ENCODE results near the gene TIMM10B. TPM values are rescaled to one million over a fixed set of nuclear protein-coding genes. Genes with fewer than 3 reads are reported as not detected.

The TIMM10B gene
- total RNA-seq, 1 experiment from 2014 or later, result 26.4 TPM

DNA sequence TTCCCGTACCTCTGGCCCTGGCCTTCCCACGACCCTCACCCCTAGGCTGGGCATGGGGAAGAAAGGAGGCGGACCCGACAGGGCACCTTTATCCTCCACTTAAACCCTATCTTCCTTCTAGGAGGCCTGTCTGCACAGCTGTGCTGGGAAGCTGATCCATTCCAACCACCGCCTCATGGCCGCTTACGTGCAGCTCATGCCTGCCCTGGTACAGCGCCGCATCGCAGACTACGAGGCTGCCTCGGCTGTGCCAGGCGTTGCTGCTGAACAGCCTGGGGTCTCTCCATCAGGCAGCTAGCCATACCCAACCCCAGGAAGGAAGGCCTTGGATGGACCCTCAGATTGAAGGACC lies 599 bp downstream of the TIMM10B start:
- Histone ChIP-seq H3K4me3 (ENCODE audit: low read length) (peak overlapping the region; percentile 95), H3K9ac (ENCODE audit: low read length) (peak overlapping the region; percentile 96), H3K27ac (ENCODE audit: low read length) (peak overlapping the region; percentile 73), H3K36me3 (ENCODE audit: low read depth, low read length) (peaks cover 47% of the 10 kb centered on the region), H4K20me1 (ENCODE audit: low read length) (no peaks in the 10 kb centered on the region), H3F3A (ENCODE audit: low read length, unreplicated experiment) (no peaks in the 10 kb centered on the region), H3K9me3 (ENCODE audit: low read length) (no peaks in the 10 kb centered on the region), H3K4me1 (ENCODE audit: insufficient read depth, low read length) (peaks cover 12% of the 10 kb centered on the region), H3K79me2 (ENCODE audit: low read length) (peaks cover 57% of the 10 kb centered on the region), H3K4me2 (ENCODE audit: low read length) (peak overlapping the region; percentile 92), H3K9me2 (replicated peaks; ENCODE audit: low read length) (no peaks in the 10 kb centered on the region), H2AFZ (ENCODE audit: low read length) (peak overlapping the region; percentile 73), H3K27me3 (ENCODE audit: low read length) (no peaks in the 10 kb centered on the region)
- DNase-seq, result no peak
- ChIA-PET CTCF (interaction anchor here (0.5 to 0.8 kb wide), 2 partner anchors 103 to 186 kb away, joined by 8 read pairs; no protein-coding TSS in a partner anchor), POLR2A (ENCODE audit: unreplicated experiment) (no interaction called here)
- no TSS peak for BruUV-seq (replicated peaks)
- ATAC-seq, result peak; percentile 3; the same call in 1 of the 2 replicates
- intact Hi-C loops (cut with micrococcal nuclease), result loop anchor here (1.0 to 5.0 kb wide), 3 partner anchors 120 to 201 kb away; partner anchors contain the start of genes ILK, MRPL17 and RRP8
- TF ChIP-seq, protein P1, sequence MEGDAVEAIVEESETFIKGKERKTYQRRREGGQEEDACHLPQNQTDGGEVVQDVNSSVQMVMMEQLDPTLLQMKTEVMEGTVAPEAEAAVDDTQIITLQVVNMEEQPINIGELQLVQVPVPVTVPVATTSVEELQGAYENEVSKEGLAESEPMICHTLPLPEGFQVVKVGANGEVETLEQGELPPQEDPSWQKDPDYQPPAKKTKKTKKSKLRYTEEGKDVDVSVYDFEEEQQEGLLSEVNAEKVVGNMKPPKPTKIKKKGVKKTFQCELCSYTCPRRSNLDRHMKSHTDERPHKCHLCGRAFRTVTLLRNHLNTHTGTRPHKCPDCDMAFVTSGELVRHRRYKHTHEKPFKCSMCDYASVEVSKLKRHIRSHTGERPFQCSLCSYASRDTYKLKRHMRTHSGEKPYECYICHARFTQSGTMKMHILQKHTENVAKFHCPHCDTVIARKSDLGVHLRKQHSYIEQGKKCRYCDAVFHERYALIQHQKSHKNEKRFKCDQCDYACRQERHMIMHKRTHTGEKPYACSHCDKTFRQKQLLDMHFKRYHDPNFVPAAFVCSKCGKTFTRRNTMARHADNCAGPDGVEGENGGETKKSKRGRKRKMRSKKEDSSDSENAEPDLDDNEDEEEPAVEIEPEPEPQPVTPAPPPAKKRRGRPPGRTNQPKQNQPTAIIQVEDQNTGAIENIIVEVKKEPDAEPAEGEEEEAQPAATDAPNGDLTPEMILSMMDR (conservative IDR thresholded peaks at IDR 0.05; ENCODE audit: low read depth, low read length), result no peak
- TF ChIP-seq EZH2 (IDR thresholded peaks at IDR 0.05; ENCODE audit: low read length, unreplicated experiment), result no peak
- TF ChIP-seq EZH2phosphoT487 (IDR thresholded peaks at IDR 0.05; ENCODE audit: borderline replicate concordance, low read length), result no peak

GRCh38 chr11:6482441-6482840 lies 1.1 kb downstream of the TIMM10B start:
- peaks cover 12% of the 10 kb centered on the region for H3K4me1 ChIP-seq (ENCODE audit: insufficient read depth, low read length)
- CTCF ChIA-PET, result no interaction called here
- peaks cover 44% of the 10 kb centered on the region for H3K36me3 ChIP-seq (ENCODE audit: low read depth, low read length)

DNA sequence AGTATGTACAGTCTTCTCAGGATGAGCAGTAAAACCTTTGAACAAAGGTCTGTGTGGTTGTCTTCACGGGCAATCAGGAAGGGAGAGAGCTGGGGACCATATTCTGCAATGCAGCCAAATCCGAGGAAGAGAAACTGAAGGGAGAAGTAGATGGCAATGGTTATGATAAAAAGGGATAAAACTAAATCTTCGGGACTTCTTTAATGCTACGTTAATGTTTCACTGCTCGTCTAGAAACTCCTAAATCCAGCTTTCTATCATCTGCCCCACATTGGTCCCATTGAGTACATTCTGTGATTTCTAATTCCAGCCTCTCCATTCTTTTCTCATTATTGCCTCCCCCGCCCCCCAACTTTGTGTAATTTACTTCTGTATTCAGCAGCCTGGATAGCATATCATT lies 1.7 kb downstream of the TIMM10B start:
- Histone ChIP-seq H3K4me2 (ENCODE audit: low read length) (peak overlapping the region; percentile 92), H3K27ac (ENCODE audit: low read length) (no peak overlapping the region), H3K4me1 (ENCODE audit: insufficient read depth, low read length) (peaks cover 12% of the 10 kb centered on the region), H4K20me1 (ENCODE audit: low read length) (no peaks in the 10 kb centered on the region), H3K79me2 (ENCODE audit: low read length) (peaks cover 57% of the 10 kb centered on the region), H3K9me3 (ENCODE audit: low read length) (no peaks in the 10 kb centered on the region), H3K4me3 (ENCODE audit: low read length) (peak overlapping the region; percentile 95; the same call in 1 of the 2 replicates), H3K36me3 (ENCODE audit: low read depth, low read length) (peaks cover 44% of the 10 kb centered on the region), H3K27me3 (ENCODE audit: low read length) (no peaks in the 10 kb centered on the region), H3F3A (ENCODE audit: low read length, unreplicated experiment) (no peaks in the 10 kb centered on the region), H2AFZ (ENCODE audit: low read length) (no peak overlapping the region), H3K9me2 (replicated peaks; ENCODE audit: low read length) (no peaks in the 10 kb centered on the region), H3K9ac (ENCODE audit: low read length) (no peak overlapping the region)
- ChIA-PET POLR2A (ENCODE audit: unreplicated experiment) (no interaction called here), CTCF (no interaction called here)
- intact Hi-C loops (cut with micrococcal nuclease), result loop anchor here (5.0 kb wide), 1 partner anchor 119 kb away; the partner anchor contains the start of genes ILK and RRP8
- DNase-seq, result no peak
- TF ChIP-seq, protein P1 (conservative IDR thresholded peaks at IDR 0.05; ENCODE audit: low read depth, low read length), result no peak
- TF ChIP-seq EZH2phosphoT487 (IDR thresholded peaks at IDR 0.05; ENCODE audit: borderline replicate concordance, low read length), result no peak
- no peak for TF ChIP-seq EZH2 (IDR thresholded peaks at IDR 0.05; ENCODE audit: low read length, unreplicated experiment)
- no TSS peak for BruUV-seq (replicated peaks)
- ATAC-seq, result no peak

More at GRCh38 chr11:6482441-6482840, 1.1 kb downstream of the TIMM10B start:
- Histone ChIP-seq H3K79me2 (ENCODE audit: low read length) (peaks cover 57% of the 10 kb centered on the region), H3F3A (ENCODE audit: low read length, unreplicated experiment) (no peaks in the 10 kb centered on the region), H3K9me3 (ENCODE audit: low read length) (no peaks in the 10 kb centered on the region), H3K4me3 (ENCODE audit: low read length) (peak overlapping the region; percentile 95), H3K9ac (ENCODE audit: low read length) (peak overlapping the region; percentile 96), H2AFZ (ENCODE audit: low read length) (no peak overlapping the region), H3K4me2 (ENCODE audit: low read length) (peak overlapping the region; percentile 92), H3K9me2 (replicated peaks; ENCODE audit: low read length) (no peaks in the 10 kb centered on the region), H3K27me3 (ENCODE audit: low read length) (no peaks in the 10 kb centered on the region), H4K20me1 (ENCODE audit: low read length) (no peaks in the 10 kb centered on the region), H3K27ac (ENCODE audit: low read length) (no peak overlapping the region)
- TF ChIP-seq EZH2 (IDR thresholded peaks at IDR 0.05; ENCODE audit: low read length, unreplicated experiment) (no peak), EZH2phosphoT487 (IDR thresholded peaks at IDR 0.05; ENCODE audit: borderline replicate concordance, low read length) (no peak)
- TF ChIP-seq, protein P1 (conservative IDR thresholded peaks at IDR 0.05; ENCODE audit: low read depth, low read length), result no peak
- intact Hi-C loops (cut with micrococcal nuclease), result loop anchor here (5.0 kb wide), 1 partner anchor 120 kb away; the partner anchor contains the start of genes ILK and RRP8
- no peak for DNase-seq
- no TSS peak for BruUV-seq (replicated peaks)
- POLR2A ChIA-PET (ENCODE audit: unreplicated experiment), result no interaction called here
- ATAC-seq, result no peak

Data from PC-3 (cell line).